ENCODE measurements around the gene GRM7.

The GRM7 gene

GRCh38 chr3:7322957-7323669 is 462.2 kb downstream of the GRM7 start:
- no peak for DNase-seq

GRCh38 chr3:7328339-7328738 is 467.4 kb downstream of the GRM7 start:
- no peak for DNase-seq

GRCh38 chr3:7332696-7333095 is 471.8 kb downstream of the GRM7 start:
- no peak for DNase-seq

GRCh38 chr3:7333125-7333524 is 472.2 kb downstream of the GRM7 start:
- no peak for DNase-seq

GRCh38 chr3:7340795-7341194 is 479.9 kb downstream of the GRM7 start:
- DNase-seq: no peak

GRCh38 chr3:7346364-7346763 is 485.4 kb downstream of the GRM7 start:
- no peak for DNase-seq

- no peak for DNase-seq
Measured at GRCh38 chr3:7357101-7357500, 496.2 kb downstream of the GRM7 start.

GRCh38 chr3:7367968-7368367 is 507.1 kb downstream of the GRM7 start:
- no peak for DNase-seq

GRCh38 chr3:7368597-7368996 is 507.7 kb downstream of the GRM7 start:
- DNase-seq: no peak

GRCh38 chr3:7371693-7372572 is 511.0 kb downstream of the GRM7 start:
- no peak for DNase-seq

GRCh38 chr3:7377103-7377502 is 516.2 kb downstream of the GRM7 start:
- no peak for DNase-seq

- DNase-seq: no peak
Measured at GRCh38 chr3:7381741-7382140, 520.8 kb downstream of the GRM7 start.

- DNase-seq: no peak
Measured at GRCh38 chr3:7382293-7383010, 521.5 kb downstream of the GRM7 start.

- no peak for DNase-seq
Measured at GRCh38 chr3:7385635-7386034, 524.7 kb downstream of the GRM7 start.

GRCh38 chr3:7388026-7388425 is 527.1 kb downstream of the GRM7 start:
- DNase-seq: no peak

- no peak for DNase-seq
Measured at GRCh38 chr3:7392206-7392605, 531.3 kb downstream of the GRM7 start.

GRCh38 chr3:7393944-7394605 is 533.2 kb downstream of the GRM7 start:
- no peak for DNase-seq

GRCh38 chr3:7396534-7396933 is 535.6 kb downstream of the GRM7 start:
- no peak for DNase-seq

GRCh38 chr3:7397097-7397496 is 536.2 kb downstream of the GRM7 start:
- no peak for DNase-seq

- DNase-seq: no peak
Measured at GRCh38 chr3:7400360-7400759, 539.4 kb downstream of the GRM7 start.

- no peak for DNase-seq
Measured at GRCh38 chr3:7401418-7401817, 540.5 kb downstream of the GRM7 start.

GRCh38 chr3:7407107-7407506 is 546.2 kb downstream of the GRM7 start:
- no peak for DNase-seq

GRCh38 chr3:7410782-7411181 is 549.9 kb downstream of the GRM7 start:
- DNase-seq: no peak
